ENCODE measurements around the gene UROC1. TPM values are rescaled to one million over a fixed set of nuclear protein-coding genes. Genes with fewer than 3 reads are reported as not detected.
A peak's percentile ranks its signal among the peaks of the same experiment; 100 is the strongest.

UROC1 gene
- total RNA-seq, 1 experiment from 2014 or later = not detected

GRCh38 chr3:126529585-126530170, 12.1 kb upstream of the UROC1 start:
- H3K9me3 ChIP-seq = no peaks in the 10 kb centered on the region
- intact Hi-C loops (cut with micrococcal nuclease; ENCODE audit: unreplicated experiment) = loop anchor here (2.0 to 10.0 kb wide), 2 partner anchors 17 to 125 kb away; partner anchors contain the start of gene TXNRD3
- no TSS peak for BruUV-seq (replicated peaks)
- POLR2A ChIA-PET = no interaction called here
- no peak overlapping the region for H3K4me3 ChIP-seq (ENCODE audit: low read depth, low read length)
- Mint-ChIP-seq H3K9me3 (ENCODE audit: unreplicated experiment) (no peaks in the 10 kb centered on the region), H3K36me3 (ENCODE audit: insufficient read depth, unreplicated experiment) (no peaks in the 10 kb centered on the region), H3K4me3 (ENCODE audit: unreplicated experiment) (peak overlapping the region; percentile 22), H3K4me1 (ENCODE audit: low read depth, unreplicated experiment) (peaks cover 24% of the 10 kb centered on the region), H3K27ac (ENCODE audit: unreplicated experiment) (peak overlapping the region; percentile 57), H3K27me3 (ENCODE audit: insufficient read depth, unreplicated experiment) (no peaks in the 10 kb centered on the region)
- H3K27me3 ChIP-seq (replicated peaks; ENCODE audit: control insufficient read depth, insufficient read depth, low read length) = no peaks in the 10 kb centered on the region
- peaks cover 33% of the 10 kb centered on the region for H3K4me1 ChIP-seq
- CTCF ChIA-PET = interaction anchor here (0.7 to 1.3 kb wide), 2 partner anchors 10 to 55 kb away, joined by 4 to 13 read pairs; no protein-coding TSS in a partner anchor
- DNase-seq = no peak
- no peak for TF ChIP-seq CTCF (IDR thresholded peaks at IDR 0.05; ENCODE audit: insufficient read depth in 1 of 2, low read depth in 1 of 2, low read length in 1 of 2, severe bottlenecking in 1 of 2, unreplicated experiment in 1 of 2)
- peaks cover 4% of the 10 kb centered on the region for H3K36me3 ChIP-seq (ENCODE audit: control insufficient read depth, insufficient read depth, low read length)

- no TSS peak for BruUV-seq (replicated peaks)
- CTCF ChIA-PET = interaction anchor here (0.6 to 1.3 kb wide), 4 partner anchors 10 to 1009 kb away, joined by 3 to 13 read pairs (median 3); partner anchors contain the start of gene SNX4
- H3K4me1 ChIP-seq = peaks cover 35% of the 10 kb centered on the region
- no peak overlapping the region for H3K4me3 ChIP-seq (ENCODE audit: low read depth, low read length)
- Mint-ChIP-seq H3K4me3 (ENCODE audit: unreplicated experiment) (peak overlapping the region; percentile 44), H3K36me3 (ENCODE audit: insufficient read depth, unreplicated experiment) (no peaks in the 10 kb centered on the region), H3K9me3 (ENCODE audit: unreplicated experiment) (no peaks in the 10 kb centered on the region), H3K27me3 (ENCODE audit: insufficient read depth, unreplicated experiment) (no peaks in the 10 kb centered on the region), H3K27ac (ENCODE audit: unreplicated experiment) (peak overlapping the region; percentile 57), H3K4me1 (ENCODE audit: low read depth, unreplicated experiment) (peaks cover 24% of the 10 kb centered on the region)
- H3K36me3 ChIP-seq (ENCODE audit: control insufficient read depth, insufficient read depth, low read length) = peaks cover 4% of the 10 kb centered on the region
- no peaks in the 10 kb centered on the region for H3K9me3 ChIP-seq
- POLR2A ChIA-PET = interaction anchor here (1.0 kb wide), 2 partner anchors 10 to 54 kb away, joined by 3 to 4 read pairs; no protein-coding TSS in a partner anchor
- peak; percentile 93 to 94 for DNase-seq
- no peaks in the 10 kb centered on the region for H3K27me3 ChIP-seq (replicated peaks; ENCODE audit: control insufficient read depth, insufficient read depth, low read length)
- peak; percentile 34 to 86 for TF ChIP-seq CTCF (IDR thresholded peaks at IDR 0.05; ENCODE audit: insufficient read depth in 1 of 2, low read depth in 1 of 2, low read length in 1 of 2, severe bottlenecking in 1 of 2, unreplicated experiment in 1 of 2)
- intact Hi-C loops (cut with micrococcal nuclease; ENCODE audit: unreplicated experiment) = loop anchor here (2.0 to 10.0 kb wide), 2 partner anchors 18 to 126 kb away; partner anchors contain the start of gene TXNRD3
These were observed 11.4 kb upstream of the UROC1 start for GRCh38 chr3:126528800-126529541.

- H3K4me1 Mint-ChIP-seq (ENCODE audit: low read depth, unreplicated experiment) = peaks cover 24% of the 10 kb centered on the region
- DNase-seq = no peak
- Histone ChIP-seq H3K27me3 (replicated peaks; ENCODE audit: control insufficient read depth, insufficient read depth, low read length) (no peaks in the 10 kb centered on the region), H3K4me1 (peaks cover 39% of the 10 kb centered on the region), H3K9me3 (no peaks in the 10 kb centered on the region), H3K36me3 (ENCODE audit: control insufficient read depth, insufficient read depth, low read length) (peaks cover 4% of the 10 kb centered on the region), H3K4me3 (ENCODE audit: low read depth, low read length) (no peak overlapping the region)
- intact Hi-C loops (cut with micrococcal nuclease; ENCODE audit: unreplicated experiment) = loop anchor here (2.0 to 10.0 kb wide), 2 partner anchors 18 to 126 kb away; partner anchors contain the start of gene TXNRD3
- H3K36me3 Mint-ChIP-seq (ENCODE audit: insufficient read depth, unreplicated experiment) = no peaks in the 10 kb centered on the region
- POLR2A ChIA-PET = interaction anchor here (1.0 kb wide), 2 partner anchors 9 to 54 kb away, joined by 3 to 4 read pairs; no protein-coding TSS in a partner anchor
- peak overlapping the region; percentile 57 for H3K27ac Mint-ChIP-seq (ENCODE audit: unreplicated experiment)
- CTCF ChIA-PET = interaction anchor here (1.0 to 1.3 kb wide), 2 partner anchors 9 to 1008 kb away, joined by 3 to 13 read pairs; partner anchors contain the start of gene SNX4
- H3K9me3 Mint-ChIP-seq (ENCODE audit: unreplicated experiment) = no peaks in the 10 kb centered on the region
- TF ChIP-seq CTCF (IDR thresholded peaks at IDR 0.05; ENCODE audit: insufficient read depth in 1 of 2, low read depth in 1 of 2, low read length in 1 of 2, severe bottlenecking in 1 of 2, unreplicated experiment in 1 of 2) = no peak
- no TSS peak for BruUV-seq (replicated peaks)
- H3K4me3 Mint-ChIP-seq (ENCODE audit: unreplicated experiment) = no peak overlapping the region
- H3K27me3 Mint-ChIP-seq (ENCODE audit: insufficient read depth, unreplicated experiment) = no peaks in the 10 kb centered on the region
These were observed 10.8 kb upstream of the UROC1 start for GRCh38 chr3:126528419-126528799.

All from Caco-2 (cell line).